ENCODE measurements around the gene PANX2.
"Not testable (repeated sequence)": the region's sequence is repeated elsewhere in the genome, so short reads cannot be mapped to it uniquely, and the experiment has no call there.

The PANX2 gene

GRCh38 chr22:50197000-50197800 is 26.7 kb downstream of the PANX2 start:
- no peak for FAIRE-seq
- no peak for DNase-seq (ENCODE audit: insufficient read length, low spot score)

- DNase-seq (ENCODE audit: insufficient read length, low spot score) (no peak), FAIRE-seq (no peak)
These were observed 27.5 kb downstream of the PANX2 start for GRCh38 chr22:50197856-50198623.

GRCh38 chr22:50198624-50199017 is 28.1 kb downstream of the PANX2 start:
- FAIRE-seq: no peak

GRCh38 chr22:50199251-50199721 is 28.8 kb downstream of the PANX2 start:
- no peak for DNase-seq (ENCODE audit: insufficient read length, low spot score)
- FAIRE-seq: no peak

More at GRCh38 chr22:50198624-50199017, 28.1 kb downstream of the PANX2 start:
- no peak for DNase-seq (ENCODE audit: insufficient read length, low spot score)

- DNase-seq (ENCODE audit: insufficient read length, low spot score): no peak
These were observed 29.4 kb downstream of the PANX2 start for GRCh38 chr22:50199829-50200460.

GRCh38 chr22:50200461-50201190 is 30.1 kb downstream of the PANX2 start, which contains the start of gene SELENOO:
Gene SELENOO (plus strand): TSS chr22:50201011. CDS start chr22:50201037, 26 bp downstream.
- DNase-seq (ENCODE audit: insufficient read length, low spot score): peak; percentile 100
- peak; percentile 28 for FAIRE-seq

More at GRCh38 chr22:50199829-50200460, 29.4 kb downstream of the PANX2 start:
- FAIRE-seq: no peak

- DNase-seq (ENCODE audit: insufficient read length, low spot score) (no peak), FAIRE-seq (no peak)
These were observed 30.9 kb downstream of the PANX2 start for GRCh38 chr22:50201191-50202129.

- DNase-seq (ENCODE audit: insufficient read length, low spot score): no peak
- FAIRE-seq: no peak
These were observed 31.7 kb downstream of the PANX2 start for GRCh38 chr22:50202130-50202666.

- no peak for FAIRE-seq
- no peak for DNase-seq (ENCODE audit: insufficient read length, low spot score)
These were observed 32.8 kb downstream of the PANX2 start for GRCh38 chr22:50203288-50203687.

- no peak for DNase-seq (ENCODE audit: insufficient read length, low spot score)
- FAIRE-seq: no peak
These were observed 34.0 kb downstream of the PANX2 start for GRCh38 chr22:50204571-50204970.

GRCh38 chr22:50204998-50205397 is 34.5 kb downstream of the PANX2 start:
- not testable (repeated sequence) for DNase-seq (ENCODE audit: insufficient read length, low spot score); FAIRE-seq

- FAIRE-seq (no peak), DNase-seq (ENCODE audit: insufficient read length, low spot score) (no peak)
These were observed 35.4 kb downstream of the PANX2 start for GRCh38 chr22:50205781-50206569.

- DNase-seq (ENCODE audit: insufficient read length, low spot score): no peak
These were observed 36.1 kb downstream of the PANX2 start for GRCh38 chr22:50206599-50206998.

GRCh38 chr22:50207383-50208140 is 37.0 kb downstream of the PANX2 start:
- no peak for DNase-seq (ENCODE audit: insufficient read length, low spot score)
- no peak for FAIRE-seq

More at GRCh38 chr22:50206599-50206998, 36.1 kb downstream of the PANX2 start:
- FAIRE-seq: no peak

- FAIRE-seq (no peak), DNase-seq (ENCODE audit: insufficient read length, low spot score) (no peak)
These were observed 38.0 kb downstream of the PANX2 start for GRCh38 chr22:50208430-50208938.

GRCh38 chr22:50208939-50209892 is 38.7 kb downstream of the PANX2 start:
- no peak for FAIRE-seq
- no peak for DNase-seq (ENCODE audit: insufficient read length, low spot score)
